Liver (tissue), 9 donors: ENCODE results near the gene MANBA. TPM values are rescaled to one million over a fixed set of nuclear protein-coding genes. Genes with fewer than 3 reads are reported as not detected.

ENCODE experiments used
- DNase-seq: peaks from one replicate; pipeline ENCODE4 v3.0.0-alpha.2; 2017; ENCODE audit warnings: low spot score
- H3K27ac ChIP-seq, 2 donors: one replicate each; pipeline ENCODE4 v1.7.0; 2013; ENCODE audit warnings: inconsistent platforms in 2 of 2, low read length in 2 of 2, control low read depth in 1 of 2, low read depth in 1 of 2, mild to moderate bottlenecking in 1 of 2
- H3K27me3 ChIP-seq, 4 donors: one replicate each; pipeline versions ENCODE4 v1.6.1 to v1.7.0; 2013; ENCODE audit warnings: low read length in 3 of 4, inconsistent platforms in 1 of 4, mild to moderate bottlenecking in 1 of 4, moderate library complexity in 1 of 4; ENCODE audit not compliant: control insufficient read depth in 4 of 4, insufficient read depth in 4 of 4
- H3K36me3 ChIP-seq, 4 donors: one replicate each; pipeline versions ENCODE4 v1.6.1 to v1.7.0; 2013; ENCODE audit warnings: low read length in 3 of 4, mild to moderate bottlenecking in 3 of 4, low read depth in 1 of 4, moderate library complexity in 1 of 4; ENCODE audit not compliant: control insufficient read depth in 4 of 4, insufficient read depth in 3 of 4
- H3K4me1 ChIP-seq, 4 donors: one replicate each; pipeline versions ENCODE4 v1.6.1 to v1.7.0; 2013; ENCODE audit warnings: low read length in 3 of 4, mild to moderate bottlenecking in 3 of 4, moderate library complexity in 1 of 4; ENCODE audit not compliant: control insufficient read depth in 4 of 4, insufficient read depth in 4 of 4
- H3K4me3 ChIP-seq, 3 donors: one replicate each; pipeline versions ENCODE4 v1.6.1 to v1.7.0; 2013; ENCODE audit warnings: low read length in 3 of 3, control low read depth in 1 of 3, low read depth in 1 of 3, mild to moderate bottlenecking in 1 of 3
- H3K9ac ChIP-seq, 2 donors: one replicate each; pipeline ENCODE4 v1.7.0; 2013; ENCODE audit warnings: low read length in 2 of 2, mild to moderate bottlenecking in 2 of 2, moderate library complexity in 2 of 2, control low read depth in 1 of 2, low read depth in 1 of 2
- H3K9me3 ChIP-seq, 4 donors: one replicate each; pipeline versions ENCODE4 v1.6.1 to v1.7.0; 2013; ENCODE audit warnings: low read length in 3 of 4; ENCODE audit not compliant: control insufficient read depth in 4 of 4
- ATF3 ChIP-seq: IDR thresholded peaks from 2 replicates; pipeline ENCODE4 v1.6.1; 2016; ENCODE audit warnings: antibody characterized with exemption
- CTCF ChIP-seq: fragments of 150-350 bp; IDR thresholded peaks from 2 replicates; pipeline ENCODE4 v1.5.1; 2017; ENCODE audit warnings: improper control_type of control experiment, low read depth, low read length; ENCODE audit not compliant: missing input control
- EGR1 ChIP-seq, 2 donors: IDR thresholded peaks; 2 replicates each; pipeline ENCODE4 v1.6.1; 2016 to 2018; ENCODE audit warnings: antibody characterized with exemption in 2 of 2, low read depth in 2 of 2
- FOXA1 ChIP-seq: IDR thresholded peaks from 2 replicates; pipeline ENCODE4 v1.6.1; 2016; ENCODE audit warnings: antibody characterized with exemption
- FOXA2 ChIP-seq: IDR thresholded peaks from 2 replicates; pipeline ENCODE4 v1.6.1; 2016; ENCODE audit warnings: antibody characterized with exemption
- GABPA ChIP-seq, 2 donors: IDR thresholded peaks in 1 of 2; conservative IDR thresholded peaks in 1 of 2; 2 replicates each; pipeline ENCODE4 v1.6.1; 2016; ENCODE audit warnings: antibody characterized with exemption in 2 of 2, mild to moderate bottlenecking in 1 of 2, moderate library complexity in 1 of 2
- HNF4A ChIP-seq, 2 donors: conservative IDR thresholded peaks; 2 replicates each; pipeline ENCODE4 v1.6.1; 2016; ENCODE audit warnings: antibody characterized with exemption in 2 of 2, mild to moderate bottlenecking in 2 of 2
- HNF4G ChIP-seq: IDR thresholded peaks from 2 replicates; pipeline ENCODE4 v1.6.1; 2016; ENCODE audit warnings: antibody characterized with exemption
- JUND ChIP-seq, 2 donors: IDR thresholded peaks; 2 replicates each; pipeline ENCODE4 v1.6.1; 2016; ENCODE audit warnings: antibody characterized with exemption in 2 of 2
- MAX ChIP-seq: IDR thresholded peaks from 2 replicates; pipeline ENCODE4 v1.6.1; 2016; ENCODE audit warnings: antibody characterized with exemption
- NR2F2 ChIP-seq: IDR thresholded peaks from 2 replicates; pipeline ENCODE4 v1.6.1; 2016; ENCODE audit warnings: antibody characterized with exemption
- RAD21 ChIP-seq, 2 donors: IDR thresholded peaks; 2 replicates each; pipeline ENCODE4 v1.6.1; 2016; ENCODE audit warnings: antibody characterized with exemption in 2 of 2, mild to moderate bottlenecking in 2 of 2
- REST ChIP-seq: IDR thresholded peaks from 2 replicates; pipeline ENCODE4 v1.6.1; 2016; ENCODE audit warnings: antibody characterized with exemption, mild to moderate bottlenecking
- RXRA ChIP-seq, 2 donors: IDR thresholded peaks; 2 replicates each; pipeline ENCODE4 v1.6.1; 2017 to 2018; ENCODE audit warnings: antibody characterized with exemption in 2 of 2, mild to moderate bottlenecking in 1 of 2
- SP1 ChIP-seq: IDR thresholded peaks from 2 replicates; pipeline ENCODE4 v1.6.1; 2018; ENCODE audit warnings: antibody characterized with exemption, mild to moderate bottlenecking
- TAF1 ChIP-seq: conservative IDR thresholded peaks from 2 replicates; pipeline ENCODE4 v1.6.1; 2016; ENCODE audit warnings: antibody characterized with exemption, mild to moderate bottlenecking
- YY1 ChIP-seq: IDR thresholded peaks from 2 replicates; pipeline ENCODE4 v1.6.1; 2016; ENCODE audit warnings: antibody characterized with exemption, mild to moderate bottlenecking
- ZBTB33 ChIP-seq: IDR thresholded peaks from 2 replicates; pipeline ENCODE4 v1.6.1; 2016; ENCODE audit warnings: antibody characterized with exemption
- WGBS: extraction: QIAGEN DNeasy Blood & Tissue Kit; methylation state at CpG from one replicate; pipeline ENCODE4 v1.1.7; 2013; 5-methylcytosine and 5-hydroxymethylcytosine counted together
- polyA plus RNA-seq, 2 donors: library from polyadenylated mRNA; stranded (reverse) in 1 of 2; unstranded in 1 of 2; fragments of 200-250 nt in 1 of 2; fragments of >200 nt in 1 of 2; fragmentation: Nextera tagmentation in 1 of 2; extraction: Ambion mirVana in 1 of 2; gene quantifications; one replicate each; pipeline versions ENCODE4 v1.2.1 to v1.2.3, GENCODE V29; 2013 to 2015
- total RNA-seq, 2 donors: library from RNA; depleted of rRNA; stranded (reverse); fragments of >200 nt; gene quantifications; one replicate each; pipeline ENCODE4 v1.2.3, GENCODE V29; 2014
- donor health status: healthy.
- donor health status: healthy.
- donor health status: healthy.
- donor health status: healthy.
- donor health status: healthy.

The MANBA gene
- total and polyA plus RNA-seq, 4 donors, result 7.1 to 24.2 (median 15.5) TPM

- TF ChIP-seq REST (no peak), EGR1 (IDR thresholded peaks at IDR 0.05; ENCODE audit: low read depth in 2 of 2) (no peak), CTCF (no peak)
Measured at GRCh38 chr4:102593147-102593546, 167.6 kb downstream of the MANBA start (continued).

GRCh38 chr4:102592256-102592655 lies 168.5 kb downstream of the MANBA start:
- no peaks in the 10 kb centered on the region for H3K4me1 ChIP-seq
- TF ChIP-seq YY1 (no peak), CTCF (no peak), SP1 (no peak), NR2F2 (no peak), RAD21 (IDR thresholded peaks at IDR 0.05) (no peak), HNF4A (conservative IDR thresholded peaks at IDR 0.05) (no peak), MAX (no peak)
- no peaks in the 10 kb centered on the region for H3K9me3 ChIP-seq
- H3K27me3 ChIP-seq, result no peaks in the 10 kb centered on the region
- H3K27ac ChIP-seq, result no peak overlapping the region
- H3K4me3 ChIP-seq, result no peak overlapping the region
- H3K9ac ChIP-seq, result no peak overlapping the region
- H3K36me3 ChIP-seq, result peaks cover under 1 to 48% (median 27%) of the 10 kb centered on the region in 4 donors
- DNase-seq, result no peak

GRCh38 chr4:102589743-102590142 lies 171.0 kb downstream of the MANBA start:
- H3K27me3 ChIP-seq, result no peaks in the 10 kb centered on the region
- DNase-seq, result no peak
- no peak overlapping the region for H3K4me3 ChIP-seq
- no peak overlapping the region for H3K27ac ChIP-seq
- no peaks in the 10 kb centered on the region for H3K9me3 ChIP-seq
- H3K36me3 ChIP-seq, result peaks cover 1 to 38% (median 23%) of the 10 kb centered on the region in 4 donors
- 75% methylated on average over 3 of the region's 3 CpGs for WGBS
- no peaks in the 10 kb centered on the region for H3K4me1 ChIP-seq
- TF ChIP-seq HNF4G, result no peak
- no peak for TF ChIP-seq GABPA (IDR thresholded peaks at IDR 0.05 in 1 of 2, conservative IDR thresholded peaks at IDR 0.05 in 1 of 2)
- no peak for TF ChIP-seq ZBTB33
- no peak for TF ChIP-seq ATF3
- no peak for TF ChIP-seq NR2F2
- no peak for TF ChIP-seq FOXA1
- no peak for TF ChIP-seq RXRA (IDR thresholded peaks at IDR 0.05)
- no peak for TF ChIP-seq TAF1
- TF ChIP-seq SP1, result no peak
- TF ChIP-seq HNF4A (conservative IDR thresholded peaks at IDR 0.05), result no peak
- no peak for TF ChIP-seq FOXA2
- TF ChIP-seq RAD21 (IDR thresholded peaks at IDR 0.05), result no peak
- TF ChIP-seq JUND (IDR thresholded peaks at IDR 0.05), result no peak
- no peak for TF ChIP-seq CTCF
- no peak for TF ChIP-seq MAX
- no peak overlapping the region for H3K9ac ChIP-seq
